B cell (primary cell): ENCODE results near the gene AOAH.

Experiments used
- CTCF ChIP-seq: fragments of 200-600 bp; IDR thresholded peaks from one replicate; pipeline ENCODE4 v1.8.0; 2022; ENCODE audit warnings: antibody characterized with exemption, mild to moderate bottlenecking
- EZH2 ChIP-seq: IDR thresholded peaks from 2 replicates; pipeline ENCODE4 v1.6.1; 2012; ENCODE audit warnings: borderline replicate concordance, low read depth, mild to moderate bottlenecking, moderate library complexity, low read length; ENCODE audit not compliant: insufficient read depth, poor library complexity, severe bottlenecking

GRCh38 chr7:36522453-36523007 is 201.8 kb downstream of the AOAH start:
- TF ChIP-seq CTCF (no peak), EZH2 (no peak)
